ENCODE results near the gene OR9G1. TPM values are rescaled to one million over a fixed set of nuclear protein-coding genes. Genes with fewer than 3 reads are reported as not detected.

OR9G1 gene, protein sequence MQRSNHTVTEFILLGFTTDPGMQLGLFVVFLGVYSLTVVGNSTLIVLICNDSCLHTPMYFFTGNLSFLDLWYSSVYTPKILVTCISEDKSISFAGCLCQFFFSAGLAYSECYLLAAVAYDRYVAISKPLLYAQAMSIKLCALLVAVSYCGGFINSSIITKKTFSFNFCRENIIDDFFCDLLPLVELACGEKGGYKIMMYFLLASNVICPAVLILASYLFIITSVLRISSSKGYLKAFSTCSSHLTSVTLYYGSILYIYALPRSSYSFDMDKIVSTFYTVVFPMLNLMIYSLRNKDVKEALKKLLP
- total RNA-seq (not detected), polyA plus RNA-seq (not detected)
- long read RNA-seq, donor 1: 0 reads
- long read RNA-seq, donor 2: 0 reads

DNA sequence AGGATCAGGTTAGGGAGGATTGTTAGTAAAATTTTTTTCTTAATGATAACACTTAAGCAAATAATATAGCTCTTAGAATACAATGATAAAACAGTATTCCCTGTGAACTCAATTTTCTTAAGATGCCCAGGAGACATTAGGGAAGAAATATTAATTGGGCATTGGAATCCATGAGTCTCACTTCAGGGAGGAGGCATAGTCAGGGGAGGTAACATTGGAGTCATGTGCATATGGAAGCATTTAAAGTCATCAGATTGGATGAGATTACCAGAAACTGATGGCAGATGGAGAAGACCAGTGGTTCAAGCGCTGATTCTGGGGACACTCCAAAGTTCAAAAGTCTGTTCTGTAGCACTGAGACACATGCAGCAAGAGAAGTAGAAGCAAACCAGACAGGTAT is at the start of gene OR9G1:
TSS of gene OR9G1 (plus strand) at position 301 of the 400 bp plus-strand sequence. CDS start 1,293 bp downstream, outside the sequence.
- Histone ChIP-seq H3K4me3 (no peak within 1 kb of the TSS), H3K27me3 (replicated peaks in 1 of 7) (no peaks in the 10 kb centered on the region), H3K4me1 (no peaks in the 10 kb centered on the region), H3K9me3 (peaks cover 0 to 4% (median 0%) of the 10 kb centered on the region in 8 donors), H3K27ac (no peak within 1 kb of the TSS), H3K36me3 (no peaks in the 10 kb centered on the region)
- TF ChIP-seq POLR2AphosphoS5 (IDR thresholded peaks at IDR 0.05) (no peak), POLR2A (IDR thresholded peaks at IDR 0.05) (no peak)
- TF ChIP-seq, protein P1, sequence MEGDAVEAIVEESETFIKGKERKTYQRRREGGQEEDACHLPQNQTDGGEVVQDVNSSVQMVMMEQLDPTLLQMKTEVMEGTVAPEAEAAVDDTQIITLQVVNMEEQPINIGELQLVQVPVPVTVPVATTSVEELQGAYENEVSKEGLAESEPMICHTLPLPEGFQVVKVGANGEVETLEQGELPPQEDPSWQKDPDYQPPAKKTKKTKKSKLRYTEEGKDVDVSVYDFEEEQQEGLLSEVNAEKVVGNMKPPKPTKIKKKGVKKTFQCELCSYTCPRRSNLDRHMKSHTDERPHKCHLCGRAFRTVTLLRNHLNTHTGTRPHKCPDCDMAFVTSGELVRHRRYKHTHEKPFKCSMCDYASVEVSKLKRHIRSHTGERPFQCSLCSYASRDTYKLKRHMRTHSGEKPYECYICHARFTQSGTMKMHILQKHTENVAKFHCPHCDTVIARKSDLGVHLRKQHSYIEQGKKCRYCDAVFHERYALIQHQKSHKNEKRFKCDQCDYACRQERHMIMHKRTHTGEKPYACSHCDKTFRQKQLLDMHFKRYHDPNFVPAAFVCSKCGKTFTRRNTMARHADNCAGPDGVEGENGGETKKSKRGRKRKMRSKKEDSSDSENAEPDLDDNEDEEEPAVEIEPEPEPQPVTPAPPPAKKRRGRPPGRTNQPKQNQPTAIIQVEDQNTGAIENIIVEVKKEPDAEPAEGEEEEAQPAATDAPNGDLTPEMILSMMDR (IDR thresholded peaks at IDR 0.05 in 8 of 11, conservative IDR thresholded peaks at IDR 0.05 in 3 of 11): no peak
- no peak for DNase-seq
- 80 to 97% (median 93%) methylated on average over 1 of the region's 1 CpG for WGBS, 5 donors
- intact Hi-C loops (cut with DNase I; ENCODE audit: low total_unique reads): no loop called here

DNA sequence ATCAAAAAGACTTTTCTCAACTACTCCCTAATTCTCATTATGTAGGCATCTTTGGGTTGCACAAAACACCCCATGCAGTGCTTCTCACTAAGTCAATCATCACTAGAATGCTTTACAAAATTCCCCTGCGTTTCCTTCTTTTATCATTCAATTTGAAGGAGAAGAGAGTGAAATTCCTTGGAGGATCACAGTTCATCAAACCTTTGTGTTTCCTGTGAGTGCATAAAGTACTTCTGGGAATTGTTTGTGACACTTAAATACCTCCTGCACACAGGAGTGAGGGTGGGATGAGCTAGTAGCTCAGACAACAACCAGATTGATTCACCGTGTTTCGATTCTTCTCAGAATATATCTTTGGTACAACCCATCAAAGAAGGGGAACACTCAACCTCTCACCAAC is 39.1 kb upstream of the OR9G1 start:
- Histone ChIP-seq H3K27ac (no peak overlapping the region), H3K4me3 (no peak overlapping the region), H3K4me1 (no peaks in the 10 kb centered on the region), H3K9me3 (peaks cover 0 to 14% (median 2%) of the 10 kb centered on the region in 8 donors), H3K36me3 (no peaks in the 10 kb centered on the region), H3K27me3 (replicated peaks in 1 of 7) (no peaks in the 10 kb centered on the region)
- TF ChIP-seq, protein P1 (IDR thresholded peaks at IDR 0.05 in 8 of 11, conservative IDR thresholded peaks at IDR 0.05 in 3 of 11): no peak
- TF ChIP-seq POLR2A (IDR thresholded peaks at IDR 0.05) (no peak), POLR2AphosphoS5 (IDR thresholded peaks at IDR 0.05) (no peak)
- intact Hi-C loops (cut with DNase I; ENCODE audit: low total_unique reads): no loop called here
- WGBS, 5 donors: 15 to 30% (median 22%) methylated on average over 3 of the region's 3 CpGs
- DNase-seq: no peak

DNA sequence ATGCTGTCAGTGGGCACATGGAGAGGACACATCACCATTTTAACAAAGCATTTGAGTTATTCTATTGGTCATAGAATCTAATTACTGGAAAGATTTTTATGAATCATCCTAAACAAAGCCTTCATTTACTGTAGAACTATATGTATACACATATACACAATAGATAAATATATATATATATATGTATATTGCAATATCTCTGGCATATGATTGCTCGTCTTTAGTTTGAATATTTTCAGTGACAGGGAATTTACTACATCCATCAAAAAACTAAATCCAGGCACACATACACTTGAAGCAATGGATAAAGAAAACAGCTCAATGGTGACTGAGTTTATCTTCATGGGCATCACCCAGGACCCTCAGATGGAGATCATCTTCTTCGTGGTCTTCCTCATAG is 35.5 kb upstream of the OR9G1 start, which contains the start of gene OR5AR1:
TSS of gene OR5AR1 (plus strand) at position 301 of the 400 bp plus-strand sequence. CDS start at position 301, 0 bp downstream.
- intact Hi-C loops (cut with DNase I; ENCODE audit: low total_unique reads): no loop called here
- no peak within 1 kb of the TSS for H3K27ac ChIP-seq
- H3K36me3 ChIP-seq: no peaks in the 10 kb centered on the region
- no peaks in the 10 kb centered on the region for H3K27me3 ChIP-seq (replicated peaks in 1 of 7)
- no peaks in the 10 kb centered on the region for H3K9me3 ChIP-seq
- H3K4me3 ChIP-seq: no peak within 1 kb of the TSS
- 72 to 82% (median 73%) methylated on average over 2 of the region's 2 CpGs for WGBS, 5 donors
- TF ChIP-seq, protein P1 (IDR thresholded peaks at IDR 0.05 in 8 of 11, conservative IDR thresholded peaks at IDR 0.05 in 3 of 11): no peak
- TF ChIP-seq POLR2AphosphoS5 (IDR thresholded peaks at IDR 0.05): no peak
- TF ChIP-seq POLR2A (IDR thresholded peaks at IDR 0.05): no peak
- DNase-seq: no peak
- no peaks in the 10 kb centered on the region for H3K4me1 ChIP-seq

DNA sequence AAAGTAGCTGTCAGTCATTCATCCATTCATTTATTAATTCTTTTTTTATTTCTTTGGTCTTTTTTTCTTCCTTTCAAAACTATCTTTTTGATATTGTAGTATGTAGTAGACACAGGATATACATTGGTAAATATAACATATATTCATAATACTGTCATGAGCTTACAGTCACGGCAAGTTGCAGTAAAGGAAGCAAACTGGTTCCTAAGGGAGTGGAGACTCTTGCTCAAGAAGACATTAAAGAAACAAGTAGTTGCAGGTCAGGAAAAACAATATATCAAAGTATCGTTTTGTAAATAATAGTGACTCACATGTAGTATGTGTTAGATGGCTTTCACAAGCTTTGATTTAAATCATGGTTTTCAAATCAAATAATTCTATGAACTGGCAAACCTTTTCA is 27.9 kb upstream of the OR9G1 start:
- no peak for DNase-seq
- Histone ChIP-seq H3K9me3 (peaks cover 0 to 5% (median 0%) of the 10 kb centered on the region in 8 donors), H3K27me3 (replicated peaks in 1 of 7) (no peaks in the 10 kb centered on the region), H3K4me3 (no peak overlapping the region), H3K4me1 (no peaks in the 10 kb centered on the region), H3K36me3 (no peaks in the 10 kb centered on the region), H3K27ac (no peak overlapping the region)
- 80 to 91% (median 83%) methylated on average over 2 of the region's 2 CpGs for WGBS, 5 donors
- TF ChIP-seq POLR2AphosphoS5 (IDR thresholded peaks at IDR 0.05): no peak
- TF ChIP-seq POLR2A (IDR thresholded peaks at IDR 0.05): no peak
- TF ChIP-seq, protein P1 (IDR thresholded peaks at IDR 0.05 in 8 of 11, conservative IDR thresholded peaks at IDR 0.05 in 3 of 11): no peak
- intact Hi-C loops (cut with DNase I; ENCODE audit: low total_unique reads): no loop called here
